GM12801 (cell line): Measurements from ENCODE around the gene QRSL1.

Source experiments
- CTCF ChIP-seq: IDR thresholded peaks from one replicate; pipeline ENCODE4 v1.5.1; 2011; ENCODE audit warnings: control low read depth; ENCODE audit not compliant: insufficient read length; ENCODE audit errors: extremely low read depth

QRSL1 gene

GRCh38 chr6:106628658-106629102, 698 bp upstream of the QRSL1 start:
- no peak for TF ChIP-seq CTCF

DNA sequence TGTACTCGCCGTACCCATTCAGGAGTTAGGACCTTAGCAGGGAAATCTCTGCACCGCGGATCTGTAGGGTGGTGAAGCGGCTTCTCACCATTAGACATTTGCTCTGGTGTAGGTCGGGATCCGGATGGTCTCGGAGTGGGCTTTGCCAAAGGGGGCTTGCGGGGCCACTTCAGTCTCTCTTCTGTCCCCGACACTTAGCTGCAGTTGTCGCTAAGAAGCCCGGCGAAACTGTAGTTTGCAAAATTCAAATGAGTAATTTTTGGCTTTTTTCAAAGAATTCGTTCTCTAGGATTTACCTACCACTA, 433 bp downstream of the QRSL1 start:
- TF ChIP-seq CTCF: no peak

GRCh38 chr6:106630366-106630765, 988 bp downstream of the QRSL1 start:
- TF ChIP-seq CTCF: no peak

DNA sequence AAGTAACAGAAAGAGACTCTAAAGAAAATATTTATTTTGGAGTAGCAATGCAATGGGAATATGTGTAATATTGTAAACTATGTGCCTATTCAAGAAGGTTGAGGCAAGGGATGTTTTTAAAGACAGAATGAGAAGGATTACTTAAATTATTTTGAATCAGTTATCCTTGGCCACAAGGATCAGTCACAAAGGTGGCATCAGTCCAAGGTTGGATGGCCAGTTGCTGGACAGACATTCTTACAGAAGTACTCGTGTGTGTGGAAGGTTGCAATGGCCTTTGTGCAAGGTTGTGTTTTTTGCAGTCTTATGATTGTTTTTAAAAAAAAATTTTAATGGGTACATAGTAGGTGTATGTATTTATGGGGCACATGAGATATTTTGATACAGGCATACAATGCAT, 2.0 kb downstream of the QRSL1 start:
- TF ChIP-seq CTCF: no peak

GRCh38 chr6:106634565-106634964, 5.2 kb downstream of the QRSL1 start:
- TF ChIP-seq CTCF: no peak

DNA sequence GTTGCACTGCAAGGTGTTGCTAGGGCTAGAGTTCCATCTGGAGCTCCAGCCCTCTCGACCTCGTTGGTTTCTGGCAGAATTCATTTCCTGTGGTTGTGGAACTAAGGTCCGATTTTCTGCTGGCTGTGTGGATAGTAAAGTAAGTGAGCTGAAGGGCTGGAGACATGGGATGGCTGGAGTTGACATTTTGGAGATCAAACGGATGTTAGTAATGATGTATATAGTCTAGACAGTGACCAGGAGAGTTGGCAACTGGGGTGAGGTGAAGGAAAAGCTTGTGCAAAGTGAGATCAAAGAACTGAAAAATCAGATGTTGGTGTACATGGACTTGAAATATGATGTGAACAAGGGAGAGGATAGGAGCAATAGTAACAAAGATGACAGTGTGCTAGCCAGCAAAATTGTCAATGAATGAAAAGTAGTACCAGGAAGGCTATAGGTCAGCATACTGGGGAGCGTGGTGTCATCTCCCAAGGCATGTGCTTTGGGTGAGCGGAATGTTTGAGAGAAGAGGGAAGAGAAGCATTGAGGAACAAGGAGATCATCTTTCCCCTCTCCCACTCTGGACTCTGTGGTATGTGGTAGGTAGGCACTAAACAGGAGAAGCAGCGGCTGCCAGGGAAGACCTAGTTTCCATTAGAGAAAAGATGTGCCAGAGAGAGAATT, 7.8 kb downstream of the QRSL1 start:
- no peak for TF ChIP-seq CTCF

GRCh38 chr6:106637717-106638341, 8.5 kb downstream of the QRSL1 start:
- no peak for TF ChIP-seq CTCF
